Common myeloid progenitor, CD34-positive (primary cell): ENCODE results near the gene ATP5MK.

Experiments
- CTCF ChIA-PET: fragments of 350-600 bp; sonication (Branson Sonifier 250); formaldehyde crosslinking; loops from one replicate; lab custom pipeline; 2021; ENCODE audit warnings: antibody characterized with exemption; lab: Charles Lee
- POLR2A ChIA-PET: fragments of 350-600 bp; sonication (Branson Sonifier 250); formaldehyde crosslinking; loops from one replicate; lab custom pipeline; 2021; ENCODE audit warnings: antibody characterized with exemption; lab: Charles Lee
- DNase-seq, 3 donors: peaks; one replicate each; pipeline versions ENCODE4 v3.0.0 to v3.0.0-alpha.2; 2013
- H3K27ac ChIP-seq, 2 experiments: 1 replicate in 1 of 2; 2 replicates in 1 of 2; pipeline ENCODE4 v1.7.0; 2013; ENCODE audit warnings: inconsistent platforms in 2 of 2, low read length in 2 of 2, mild to moderate bottlenecking in 2 of 2, low read depth in 1 of 2, moderate library complexity in 1 of 2; ENCODE audit not compliant: severe bottlenecking in 2 of 2, insufficient read depth in 1 of 2, poor library complexity in 1 of 2
- H3K27me3 ChIP-seq, 5 experiments: replicated peaks in 2 of 5; 1 replicate in 3 of 5; 2 replicates in 2 of 5; pipeline versions ENCODE4 v1.6.1 to v1.7.0; 2013; ENCODE audit warnings: low read length in 4 of 5, mild to moderate bottlenecking in 2 of 5, moderate library complexity in 2 of 5, inconsistent platforms in 1 of 5; ENCODE audit not compliant: insufficient read depth in 5 of 5, control insufficient read depth in 4 of 5
- H3K36me3 ChIP-seq, 4 experiments: 1 replicate in 2 of 4; 2 replicates in 2 of 4; pipeline versions ENCODE4 v1.6.1 to v1.7.0; 2013; ENCODE audit warnings: low read length in 3 of 4, control low read depth in 1 of 4, mild to moderate bottlenecking in 1 of 4; ENCODE audit not compliant: control insufficient read depth in 4 of 4, insufficient read depth in 4 of 4
- H3K4me1 ChIP-seq, 4 experiments: 1 replicate in 3 of 4; 2 replicates in 1 of 4; pipeline versions ENCODE4 v1.6.1 to v1.7.1; 2013; ENCODE audit warnings: low read length in 3 of 4, mild to moderate bottlenecking in 3 of 4, control low read depth in 1 of 4, inconsistent platforms in 1 of 4, moderate library complexity in 1 of 4; ENCODE audit not compliant: control insufficient read depth in 4 of 4, insufficient read depth in 4 of 4; ENCODE audit errors: control extremely low read depth in 1 of 4
- H3K4me3 ChIP-seq, 7 experiments: 1 replicate in 4 of 7; 2 replicates in 3 of 7; pipeline versions ENCODE4 v1.5.1 to v1.7.0; 2013; ENCODE audit warnings: mild to moderate bottlenecking in 7 of 7, low read length in 6 of 7, moderate library complexity in 6 of 7, inconsistent platforms in 2 of 7, low read depth in 2 of 7, control low read depth in 1 of 7; ENCODE audit not compliant: insufficient read depth in 4 of 7, control insufficient read depth in 1 of 7; ENCODE audit errors: extremely low read depth in 1 of 7
- H3K9me3 ChIP-seq, 5 experiments: 1 replicate in 4 of 5; 2 replicates in 1 of 5; pipeline versions ENCODE4 v1.6.1 to v1.7.1; 2013; ENCODE audit warnings: low read length in 4 of 5, mild to moderate bottlenecking in 2 of 5, inconsistent platforms in 1 of 5, low read depth in 1 of 5, moderate library complexity in 1 of 5; ENCODE audit not compliant: control insufficient read depth in 4 of 5, insufficient read depth in 2 of 5; ENCODE audit errors: control extremely low read depth in 1 of 5
- WGBS: methylation state at CpG from one replicate; pipeline ENCODE4 v1.1.5; 2013; ENCODE audit not compliant: insufficient coverage; 5-methylcytosine and 5-hydroxymethylcytosine counted together

ATP5MK gene

GRCh38 chr10:103441206-103441605, 44.9 kb upstream of the ATP5MK start:
- CTCF ChIA-PET = interaction anchor here (0.7 to 0.8 kb wide), 2 partner anchors 36 to 47 kb away, joined by 3 read pairs; no protein-coding TSS in a partner anchor
- H3K27ac ChIP-seq = no peak overlapping the region
- H3K36me3 ChIP-seq = peaks cover 23 to 97% (median 85%) of the 10 kb centered on the region in 4 experiments

GRCh38 chr10:103440416-103440815, 44.1 kb upstream of the ATP5MK start:
- no peak overlapping the region for H3K27ac ChIP-seq
- H3K4me1 ChIP-seq = no peaks in the 10 kb centered on the region
- 98% methylated on average over 14 of the region's 14 CpGs for WGBS
- H3K4me3 ChIP-seq = no peak overlapping the region
- H3K9me3 ChIP-seq = no peaks in the 10 kb centered on the region
- no peaks in the 10 kb centered on the region for H3K27me3 ChIP-seq
- no peak for DNase-seq
- POLR2A ChIA-PET = no interaction called here
- peaks cover 23 to 97% (median 80%) of the 10 kb centered on the region in 4 experiments for H3K36me3 ChIP-seq
- CTCF ChIA-PET = interaction anchor here (0.8 to 1.4 kb wide), 2 partner anchors 24 to 36 kb away, joined by 3 to 6 read pairs; no protein-coding TSS in a partner anchor

More at GRCh38 chr10:103441206-103441605, 44.9 kb upstream of the ATP5MK start:
- POLR2A ChIA-PET = no interaction called here
- H3K4me3 ChIP-seq = no peak overlapping the region
- 95% methylated on average over 4 of the region's 8 CpGs for WGBS
- no peak for DNase-seq
- no peaks in the 10 kb centered on the region for H3K4me1 ChIP-seq
- no peaks in the 10 kb centered on the region for H3K9me3 ChIP-seq
- no peaks in the 10 kb centered on the region for H3K27me3 ChIP-seq

- Histone ChIP-seq H3K4me3 (no peak overlapping the region), H3K27ac (no peak overlapping the region), H3K27me3 (no peaks in the 10 kb centered on the region), H3K36me3 (peaks cover 23 to 96% (median 77%) of the 10 kb centered on the region in 4 experiments), H3K4me1 (no peaks in the 10 kb centered on the region), H3K9me3 (no peaks in the 10 kb centered on the region)
- WGBS = 83% methylated on average over 2 of the region's 4 CpGs
- POLR2A ChIA-PET = no interaction called here
- CTCF ChIA-PET = interaction anchor here (1.4 to 1.5 kb wide), 2 partner anchors 15 to 23 kb away, joined by 4 to 6 read pairs; no protein-coding TSS in a partner anchor
- DNase-seq = no peak
These were observed 43.5 kb upstream of the ATP5MK start for GRCh38 chr10:103439776-103440175.

GRCh38 chr10:103433858-103434257, 37.6 kb upstream of the ATP5MK start:
- Histone ChIP-seq H3K27me3 (no peaks in the 10 kb centered on the region), H3K27ac (no peak overlapping the region), H3K4me3 (no peak overlapping the region), H3K4me1 (peaks cover 0 to 9% (median 2%) of the 10 kb centered on the region in 4 experiments), H3K36me3 (peaks cover 11 to 83% (median 59%) of the 10 kb centered on the region in 4 experiments), H3K9me3 (no peaks in the 10 kb centered on the region)
- no peak for DNase-seq
- POLR2A ChIA-PET = no interaction called here
- CTCF ChIA-PET = interaction anchor here (0.9 to 3.0 kb wide), 3 partner anchors 35 to 52 kb away, joined by 3 to 10 read pairs (median 3); no protein-coding TSS in a partner anchor
- no CpG with 5 or more reads among the region's 2 CpGs for WGBS

DNA sequence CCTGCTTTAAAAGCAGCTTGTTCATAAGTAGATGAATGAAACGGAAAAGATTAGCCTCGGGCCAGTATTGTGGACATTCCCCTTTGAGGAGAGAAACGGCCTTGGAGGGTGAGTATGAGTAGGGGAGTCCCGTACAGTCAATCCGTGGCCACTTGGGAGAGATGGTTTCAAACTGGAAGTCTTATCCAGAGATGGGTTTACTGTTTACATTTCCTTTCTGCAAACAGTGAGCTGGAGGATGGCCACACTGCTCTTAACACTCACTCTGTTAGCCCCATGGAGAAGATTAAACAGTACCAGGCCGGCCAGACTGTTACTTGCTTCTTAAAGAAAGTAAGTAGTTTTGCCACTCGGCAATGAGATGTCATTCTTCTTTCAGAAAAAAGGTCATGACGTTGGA, 35.6 kb upstream of the ATP5MK start:
- H3K27me3 ChIP-seq = no peaks in the 10 kb centered on the region
- H3K36me3 ChIP-seq = peaks cover 16 to 80% (median 55%) of the 10 kb centered on the region in 4 experiments
- POLR2A ChIA-PET = no interaction called here
- peaks cover 0 to 10% (median 3%) of the 10 kb centered on the region in 4 experiments for H3K4me1 ChIP-seq
- CTCF ChIA-PET = interaction anchor here (1.4 to 3.0 kb wide), 2 partner anchors 16 to 51 kb away, joined by 4 to 10 read pairs; no protein-coding TSS in a partner anchor
- DNase-seq = no peak
- H3K4me3 ChIP-seq = no peak overlapping the region
- no peak overlapping the region for H3K27ac ChIP-seq
- H3K9me3 ChIP-seq = no peaks in the 10 kb centered on the region
- WGBS = 98% methylated on average over 7 of the region's 8 CpGs

GRCh38 chr10:103429647-103430046, 33.4 kb upstream of the ATP5MK start:
- Histone ChIP-seq H3K9me3 (no peaks in the 10 kb centered on the region), H3K27ac (no peak overlapping the region), H3K27me3 (no peaks in the 10 kb centered on the region), H3K4me1 (peaks cover 0 to 10% (median 3%) of the 10 kb centered on the region in 4 experiments), H3K4me3 (no peak overlapping the region), H3K36me3 (peaks cover 25 to 79% (median 51%) of the 10 kb centered on the region in 4 experiments)
- POLR2A ChIA-PET = no interaction called here
- CTCF ChIA-PET = interaction anchor here (1.2 kb wide), 1 partner anchor 13 kb away, joined by 3 read pairs; no protein-coding TSS in a partner anchor
- DNase-seq = no peak
- WGBS = 90% methylated on average over 5 of the region's 5 CpGs

GRCh38 chr10:103428989-103429643, 32.8 kb upstream of the ATP5MK start:
- no peak for DNase-seq
- Histone ChIP-seq H3K27ac (no peak overlapping the region), H3K27me3 (no peaks in the 10 kb centered on the region), H3K9me3 (no peaks in the 10 kb centered on the region), H3K36me3 (peaks cover 27 to 79% (median 52%) of the 10 kb centered on the region in 4 experiments), H3K4me3 (no peak overlapping the region), H3K4me1 (peaks cover 0 to 10% (median 3%) of the 10 kb centered on the region in 4 experiments)
- WGBS = 48% methylated on average over 4 of the region's 5 CpGs
- POLR2A ChIA-PET = no interaction called here
- CTCF ChIA-PET = interaction anchor here (1.4 kb wide), 1 partner anchor 56 kb away, joined by 3 read pairs; no protein-coding TSS in a partner anchor
